Sigmoid colon (tissue), 7 donors: ENCODE results near the gene CLEC16A. TPM values are rescaled to one million over a fixed set of nuclear protein-coding genes. Genes with fewer than 3 reads are reported as not detected.

ENCODE experiments used
- DNase-seq: peaks from one replicate; pipeline ENCODE4 v3.0.0-alpha.2; 2019
- H3K27ac ChIP-seq, 4 donors: fragments of 200-600 bp; sonication (generic); one replicate each; pipeline ENCODE4 v1.5.1; 2016 to 2019; ENCODE audit warnings: mild to moderate bottlenecking in 1 of 4
- H3K27me3 ChIP-seq, 3 donors: fragments of 200-600 bp; sonication (generic); one replicate each; pipeline ENCODE4 v1.5.1; 2019; ENCODE audit warnings: mild to moderate bottlenecking in 1 of 3
- H3K36me3 ChIP-seq, 4 donors: fragments of 200-600 bp; sonication (generic); one replicate each; pipeline ENCODE4 v1.5.1; 2016 to 2019
- H3K4me1 ChIP-seq, 4 donors: fragments of 200-600 bp; sonication (generic); one replicate each; pipeline ENCODE4 v1.5.1; 2017 to 2019
- H3K4me3 ChIP-seq, 4 donors: fragments of 200-600 bp; sonication (generic); one replicate each; pipeline ENCODE4 v1.5.1; 2017 to 2019; ENCODE audit warnings: mild to moderate bottlenecking in 2 of 4, moderate library complexity in 1 of 4
- H3K9me3 ChIP-seq, 4 donors: fragments of 200-600 bp in 3 of 4; sonication (generic) in 3 of 4; one replicate each; pipeline versions ENCODE4 v1.5.1 to v1.6.1; 2013 to 2019
- CTCF ChIP-seq, 4 experiments: fragments of 450-650 bp in 3 of 4; fragments of 200-600 bp in 1 of 4; IDR thresholded peaks; one replicate each; pipeline ENCODE4 v1.5.1; 2016 to 2019; ENCODE audit warnings: antibody characterized with exemption in 4 of 4, mild to moderate bottlenecking in 3 of 4, moderate library complexity in 2 of 4
- EP300 ChIP-seq, 4 donors: sonication (generic); formaldehyde crosslinking; IDR thresholded peaks; one replicate each; pipeline ENCODE4 v1.6.1; 2017; ENCODE audit warnings: antibody characterized with exemption in 4 of 4
- POLR2A ChIP-seq, 2 donors: fragments of 450-650 bp; IDR thresholded peaks; one replicate each; pipeline ENCODE4 v1.6.1; 2016; ENCODE audit warnings: antibody characterized with exemption in 2 of 2, mild to moderate bottlenecking in 2 of 2, moderate library complexity in 2 of 2
- POLR2AphosphoS5 ChIP-seq, 4 donors: sonication (generic); formaldehyde crosslinking; IDR thresholded peaks; one replicate each; pipeline ENCODE4 v1.6.1; 2017; ENCODE audit warnings: antibody characterized with exemption in 4 of 4
- WGBS, 2 donors: extraction: QIAGEN DNeasy Blood & Tissue Kit; methylation state at CpG; one replicate each; pipeline ENCODE4 v1.1.7; 2013; 5-methylcytosine and 5-hydroxymethylcytosine counted together
- intact Hi-C: fragments of 100-400 bp; cut with DNase I; formaldehyde crosslinking; loops from one replicate; pipeline ENCODE4 v1.15.1; 2023
- polyA plus RNA-seq, 3 donors: library from polyadenylated mRNA; stranded (reverse); fragments of 200-250 nt; gene quantifications; one replicate each; pipeline ENCODE4 v1.2.3, GENCODE V29; 2013
- total RNA-seq, 4 donors: library from RNA; depleted of rRNA; stranded (reverse); fragments of >200 nt; gene quantifications; one replicate each; pipeline ENCODE4 v1.1.0, GENCODE V29; 2016
- donor health status: healthy with polysubstance abuse.
- donor health status: Bipolar disorder and iron deficiency.
- donor health status: healthy.

CLEC16A gene
- total and polyA plus RNA-seq, 7 donors = 9.6 to 35.2 (median 24.6) TPM

GRCh38 chr16:11126399-11127054 is 182.2 kb downstream of the CLEC16A start:
- intact Hi-C loops = loop anchor here (5.0 kb wide), 1 partner anchor 34 kb away; no protein-coding TSS in a partner anchor
- Histone ChIP-seq H3K27ac (no peak overlapping the region), H3K27me3 (no peaks in the 10 kb centered on the region), H3K36me3 (peaks cover 0 to 33% (median 3%) of the 10 kb centered on the region in 4 donors), H3K4me1 (peaks cover 0 to 59% (median 51%) of the 10 kb centered on the region in 4 donors), H3K4me3 (no peak overlapping the region), H3K9me3 (no peaks in the 10 kb centered on the region)
- DNase-seq = no peak
- 91 to 93% methylated on average over 12 of the region's 12 CpGs for WGBS, 2 donors
- TF ChIP-seq EP300 (IDR thresholded peaks at IDR 0.05) = no peak
- no peak for TF ChIP-seq CTCF (IDR thresholded peaks at IDR 0.05)
- TF ChIP-seq POLR2AphosphoS5 (IDR thresholded peaks at IDR 0.05) = no peak
- TF ChIP-seq POLR2A (IDR thresholded peaks at IDR 0.05) = no peak

GRCh38 chr16:11127610-11128195 is 183.3 kb downstream of the CLEC16A start:
- H3K36me3 ChIP-seq = peaks cover 0 to 33% (median 3%) of the 10 kb centered on the region in 4 donors
- H3K4me3 ChIP-seq = no peak overlapping the region
- intact Hi-C loops = loop anchor here (5.0 kb wide), 1 partner anchor 35 kb away; no protein-coding TSS in a partner anchor
- H3K9me3 ChIP-seq = no peaks in the 10 kb centered on the region
- H3K27me3 ChIP-seq = no peaks in the 10 kb centered on the region
- 86 to 93% methylated on average over 7 of the region's 7 CpGs for WGBS, 2 donors
- no peak for DNase-seq
- TF ChIP-seq POLR2A (IDR thresholded peaks at IDR 0.05) (no peak), EP300 (IDR thresholded peaks at IDR 0.05) (no peak), POLR2AphosphoS5 (IDR thresholded peaks at IDR 0.05) (no peak), CTCF (IDR thresholded peaks at IDR 0.05) (no peak)
- H3K4me1 ChIP-seq = peaks cover 0 to 59% (median 53%) of the 10 kb centered on the region in 4 donors
- peak overlapping the region; percentile 68 to 86 (median 82) for H3K27ac ChIP-seq

- Histone ChIP-seq H3K4me1 (peaks cover 0 to 64% (median 61%) of the 10 kb centered on the region in 4 donors), H3K27me3 (no peaks in the 10 kb centered on the region), H3K4me3 (no peak overlapping the region), H3K9me3 (no peaks in the 10 kb centered on the region), H3K36me3 (peaks cover 0 to 33% (median 3%) of the 10 kb centered on the region in 4 donors), H3K27ac (peak overlapping the region; percentile 68 to 86 (median 82))
- intact Hi-C loops = loop anchor here (5.0 kb wide), 1 partner anchor 36 kb away; no protein-coding TSS in a partner anchor
- DNase-seq = peak; percentile 70
- TF ChIP-seq POLR2AphosphoS5 (IDR thresholded peaks at IDR 0.05) = no peak
- WGBS, 2 donors = 74 to 90% methylated on average over 9 of the region's 9 CpGs
Observed at GRCh38 chr16:11128211-11129141, 184.1 kb downstream of the CLEC16A start.

GRCh38 chr16:11129378-11129781 is 185.0 kb downstream of the CLEC16A start:
- H3K9me3 ChIP-seq = no peaks in the 10 kb centered on the region
- 66 to 84% methylated on average over 4 of the region's 4 CpGs for WGBS, 2 donors
- no peaks in the 10 kb centered on the region for H3K27me3 ChIP-seq
- peaks cover 0 to 24% (median 0%) of the 10 kb centered on the region in 4 donors for H3K36me3 ChIP-seq
- peaks cover 0 to 73% (median 70%) of the 10 kb centered on the region in 4 donors for H3K4me1 ChIP-seq
- TF ChIP-seq EP300 (IDR thresholded peaks at IDR 0.05) = no peak
- no peak for TF ChIP-seq CTCF (IDR thresholded peaks at IDR 0.05)
- TF ChIP-seq POLR2AphosphoS5 (IDR thresholded peaks at IDR 0.05) = peak in 3 of 4 donors; percentile 33 to 64 (median 54)
- no peak for TF ChIP-seq POLR2A (IDR thresholded peaks at IDR 0.05)
- DNase-seq = peak; percentile 65
- peak overlapping the region; percentile 68 to 86 (median 82) for H3K27ac ChIP-seq
- intact Hi-C loops = loop anchor here (5.0 kb wide), 1 partner anchor 37 kb away; no protein-coding TSS in a partner anchor
- H3K4me3 ChIP-seq = no peak overlapping the region
